ENCODE results near the gene ENAH.

The ENAH gene

DNA sequence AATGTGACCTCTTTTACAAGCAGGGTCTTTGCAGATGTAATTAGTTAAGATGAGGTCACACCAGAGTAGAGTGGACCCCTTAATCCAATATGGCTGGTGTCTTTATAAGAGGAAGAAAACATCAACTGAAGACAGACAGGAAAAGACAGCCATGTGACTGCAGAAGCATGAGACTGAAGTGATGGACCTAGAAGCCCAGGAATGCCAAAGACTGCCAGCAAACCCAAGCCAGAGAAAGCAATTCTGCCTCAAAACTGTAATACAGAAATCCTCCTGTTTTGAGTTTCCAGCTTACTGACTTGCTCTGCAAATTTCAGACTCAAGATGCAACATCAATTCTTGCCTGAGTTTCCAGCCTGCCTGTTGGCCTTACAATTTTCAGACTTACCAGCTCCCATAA, 17.3 kb downstream of the ENAH start:
- TF ChIP-seq SIN3A (IDR thresholded peaks at IDR 0.05; ENCODE audit: borderline replicate concordance, insufficient read depth, low read length): no peak
- TF ChIP-seq TAF1 (IDR thresholded peaks at IDR 0.05; ENCODE audit: borderline replicate concordance, insufficient read depth, low read length): no peak
- TF ChIP-seq, protein P1, sequence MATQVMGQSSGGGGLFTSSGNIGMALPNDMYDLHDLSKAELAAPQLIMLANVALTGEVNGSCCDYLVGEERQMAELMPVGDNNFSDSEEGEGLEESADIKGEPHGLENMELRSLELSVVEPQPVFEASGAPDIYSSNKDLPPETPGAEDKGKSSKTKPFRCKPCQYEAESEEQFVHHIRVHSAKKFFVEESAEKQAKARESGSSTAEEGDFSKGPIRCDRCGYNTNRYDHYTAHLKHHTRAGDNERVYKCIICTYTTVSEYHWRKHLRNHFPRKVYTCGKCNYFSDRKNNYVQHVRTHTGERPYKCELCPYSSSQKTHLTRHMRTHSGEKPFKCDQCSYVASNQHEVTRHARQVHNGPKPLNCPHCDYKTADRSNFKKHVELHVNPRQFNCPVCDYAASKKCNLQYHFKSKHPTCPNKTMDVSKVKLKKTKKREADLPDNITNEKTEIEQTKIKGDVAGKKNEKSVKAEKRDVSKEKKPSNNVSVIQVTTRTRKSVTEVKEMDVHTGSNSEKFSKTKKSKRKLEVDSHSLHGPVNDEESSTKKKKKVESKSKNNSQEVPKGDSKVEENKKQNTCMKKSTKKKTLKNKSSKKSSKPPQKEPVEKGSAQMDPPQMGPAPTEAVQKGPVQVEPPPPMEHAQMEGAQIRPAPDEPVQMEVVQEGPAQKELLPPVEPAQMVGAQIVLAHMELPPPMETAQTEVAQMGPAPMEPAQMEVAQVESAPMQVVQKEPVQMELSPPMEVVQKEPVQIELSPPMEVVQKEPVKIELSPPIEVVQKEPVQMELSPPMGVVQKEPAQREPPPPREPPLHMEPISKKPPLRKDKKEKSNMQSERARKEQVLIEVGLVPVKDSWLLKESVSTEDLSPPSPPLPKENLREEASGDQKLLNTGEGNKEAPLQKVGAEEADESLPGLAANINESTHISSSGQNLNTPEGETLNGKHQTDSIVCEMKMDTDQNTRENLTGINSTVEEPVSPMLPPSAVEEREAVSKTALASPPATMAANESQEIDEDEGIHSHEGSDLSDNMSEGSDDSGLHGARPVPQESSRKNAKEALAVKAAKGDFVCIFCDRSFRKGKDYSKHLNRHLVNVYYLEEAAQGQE (IDR thresholded peaks at IDR 0.05; ENCODE audit: insufficient read depth in 1 of 2, low read depth in 2 of 2, low read length in 2 of 2): no peak
- no peak for TF ChIP-seq POLR2AphosphoS5 (IDR thresholded peaks at IDR 0.05; ENCODE audit: low read depth, low read length)
- TF ChIP-seq FOXP2 (optimal IDR thresholded peaks at IDR 0.05; ENCODE audit: borderline replicate concordance, extremely low read depth, extremely low read length, insufficient read depth): no peak

DNA sequence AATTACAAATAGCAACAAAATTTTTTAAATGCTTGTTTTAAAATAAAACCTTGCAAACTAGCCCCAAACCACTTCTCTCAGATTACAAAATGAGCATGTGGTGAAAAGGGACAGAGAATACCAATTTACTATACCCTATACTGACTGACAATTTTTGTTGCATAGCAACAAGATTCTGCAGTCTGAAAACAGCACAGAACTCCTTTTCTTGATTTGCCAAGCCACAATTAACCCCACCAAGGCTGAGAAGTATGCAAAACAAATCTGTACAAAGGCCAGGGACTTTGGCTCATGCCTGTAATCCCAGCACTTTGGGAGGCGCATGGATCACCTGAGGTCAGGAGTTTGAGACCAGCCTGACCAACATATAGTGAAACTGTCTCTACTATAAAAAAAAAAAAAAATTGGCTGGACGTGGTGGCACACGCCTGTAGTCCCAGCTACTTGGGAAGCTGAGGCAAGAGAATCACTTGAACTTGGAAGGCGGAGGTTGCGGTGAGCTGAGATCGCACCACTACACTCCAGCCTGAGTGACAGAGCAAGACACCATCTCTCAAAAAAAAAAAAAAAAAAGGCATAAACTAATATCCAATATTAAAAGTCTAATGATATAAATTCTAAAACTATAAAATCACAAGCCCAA, 21.8 kb downstream of the ENAH start:
- TF ChIP-seq SIN3A (IDR thresholded peaks at IDR 0.05; ENCODE audit: borderline replicate concordance, insufficient read depth, low read length) (no peak), TAF1 (IDR thresholded peaks at IDR 0.05; ENCODE audit: borderline replicate concordance, insufficient read depth, low read length) (no peak), POLR2AphosphoS5 (IDR thresholded peaks at IDR 0.05; ENCODE audit: low read depth, low read length) (no peak), FOXP2 (optimal IDR thresholded peaks at IDR 0.05; ENCODE audit: borderline replicate concordance, extremely low read depth, extremely low read length, insufficient read depth) (no peak)
- TF ChIP-seq, protein P1 (IDR thresholded peaks at IDR 0.05; ENCODE audit: insufficient read depth in 1 of 2, low read depth in 2 of 2, low read length in 2 of 2): no peak

DNA sequence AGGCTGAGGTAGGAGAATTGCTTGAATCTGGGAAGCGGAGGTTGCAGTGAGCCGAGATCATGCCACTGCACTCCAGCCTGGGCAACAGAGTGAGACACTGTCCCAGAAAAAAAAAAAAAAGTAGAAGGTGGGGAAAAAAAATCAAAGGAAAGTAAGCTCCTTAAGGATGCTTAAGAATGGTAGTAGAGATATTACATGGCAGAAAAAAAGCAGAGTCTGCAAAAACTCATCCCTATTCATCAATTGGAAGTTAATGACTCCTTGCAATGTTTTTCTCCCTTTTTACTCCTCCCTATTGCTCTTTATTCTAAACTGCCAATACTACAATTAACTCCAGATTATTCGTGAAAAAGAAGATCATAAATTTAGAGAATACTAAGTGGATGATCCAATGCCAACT, 23.4 kb downstream of the ENAH start:
- no peak for TF ChIP-seq FOXP2 (optimal IDR thresholded peaks at IDR 0.05; ENCODE audit: borderline replicate concordance, extremely low read depth, extremely low read length, insufficient read depth)
- TF ChIP-seq, protein P1 (IDR thresholded peaks at IDR 0.05; ENCODE audit: insufficient read depth in 1 of 2, low read depth in 2 of 2, low read length in 2 of 2): no peak
- no peak for TF ChIP-seq POLR2AphosphoS5 (IDR thresholded peaks at IDR 0.05; ENCODE audit: low read depth, low read length)
- TF ChIP-seq TAF1 (IDR thresholded peaks at IDR 0.05; ENCODE audit: borderline replicate concordance, insufficient read depth, low read length): no peak
- TF ChIP-seq SIN3A (IDR thresholded peaks at IDR 0.05; ENCODE audit: borderline replicate concordance, insufficient read depth, low read length): no peak

DNA sequence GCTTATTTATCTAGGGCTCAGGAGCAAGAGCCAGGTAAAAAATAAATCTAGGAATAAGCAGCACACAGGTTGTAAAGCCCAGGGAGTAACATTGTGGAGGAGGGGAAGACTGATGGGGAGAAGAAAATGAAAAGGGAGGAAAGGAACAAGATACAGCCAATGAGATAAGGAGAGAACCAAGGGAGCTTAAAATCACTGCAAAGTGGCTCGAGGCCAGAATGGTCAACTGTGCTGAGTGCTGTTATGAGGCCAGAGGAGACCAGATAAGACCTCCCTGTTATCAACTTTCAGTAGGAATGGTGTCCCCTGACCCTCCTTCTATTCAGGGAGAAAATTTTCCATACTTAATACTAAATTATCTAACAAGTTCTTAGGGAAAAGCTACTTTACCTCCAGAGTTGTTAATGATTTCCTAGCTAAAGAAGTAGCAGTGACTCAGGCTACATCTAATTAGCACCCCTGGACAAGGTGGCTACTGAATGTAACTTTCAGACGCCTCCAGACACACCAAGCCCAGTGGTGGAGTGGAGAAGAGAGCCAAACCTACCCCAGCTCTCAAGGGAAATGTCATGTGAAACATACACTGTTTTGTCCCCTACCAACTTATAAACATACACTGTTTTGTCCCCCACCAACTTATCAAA, 25.5 kb downstream of the ENAH start:
- TF ChIP-seq FOXP2 (optimal IDR thresholded peaks at IDR 0.05; ENCODE audit: borderline replicate concordance, extremely low read depth, extremely low read length, insufficient read depth) (no peak), POLR2AphosphoS5 (IDR thresholded peaks at IDR 0.05; ENCODE audit: low read depth, low read length) (no peak), TAF1 (IDR thresholded peaks at IDR 0.05; ENCODE audit: borderline replicate concordance, insufficient read depth, low read length) (no peak), SIN3A (IDR thresholded peaks at IDR 0.05; ENCODE audit: borderline replicate concordance, insufficient read depth, low read length) (no peak)
- TF ChIP-seq, protein P1 (IDR thresholded peaks at IDR 0.05; ENCODE audit: insufficient read depth in 1 of 2, low read depth in 2 of 2, low read length in 2 of 2): no peak
